Midbrain (tissue), 1 donor: ENCODE results near the gene TAF5.
A peak's percentile ranks its signal among the peaks of the same experiment; 100 is the strongest.
"Not testable (repeated sequence)": the region's sequence is repeated elsewhere in the genome, so short reads cannot be mapped to it uniquely, and the experiment has no call there.

ENCODE experiments used
- DNase-seq: peaks from one replicate; lab custom pipeline; 2025; lab: John Stamatoyannopoulos, UW

Gene TAF5

DNA sequence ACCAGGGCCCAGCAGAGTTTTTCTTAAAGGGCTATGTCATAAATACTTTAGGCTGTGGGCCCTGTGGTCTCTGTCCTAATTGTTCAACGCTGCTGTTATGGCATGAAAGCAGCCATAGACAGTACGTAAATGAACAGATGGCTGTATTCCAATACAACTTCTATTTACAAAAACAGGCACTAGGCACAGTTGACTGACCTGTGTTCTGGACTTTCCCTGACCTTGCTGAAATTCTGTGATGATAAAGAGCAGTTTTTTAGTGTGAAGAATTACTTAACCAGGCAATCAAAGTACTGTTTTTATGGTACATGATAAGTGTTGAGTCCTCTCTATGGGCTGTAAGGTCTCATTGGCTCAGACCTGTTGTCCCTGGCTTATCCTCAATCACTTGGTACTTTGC lies 45.8 kb downstream of the TAF5 start:
- no peak for DNase-seq

- no peak for DNase-seq
Observed at GRCh38 chr10:103415581-103415980, 47.8 kb downstream of the TAF5 start.

- DNase-seq, result peak; percentile 44
Observed at GRCh38 chr10:103416436-103417147, 48.8 kb downstream of the TAF5 start.

DNA sequence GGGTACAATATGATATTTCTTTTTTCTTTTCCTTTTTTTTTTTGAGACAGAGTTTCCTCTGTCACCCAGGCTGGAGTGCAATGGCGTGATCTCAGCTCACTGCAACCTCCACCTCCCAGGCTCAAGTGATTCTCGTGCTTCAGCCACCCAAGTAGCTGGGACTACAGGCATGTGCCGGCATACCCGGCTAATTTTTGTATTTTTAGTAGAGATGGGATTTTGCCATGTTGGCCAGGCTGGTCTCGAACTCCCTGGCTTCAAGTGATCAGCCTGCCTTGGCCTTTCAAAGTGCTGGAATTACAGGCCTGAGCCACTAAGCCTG lies 49.3 kb downstream of the TAF5 start:
- DNase-seq, result not testable (repeated sequence)

GRCh38 chr10:103417601-103418000 lies 49.8 kb downstream of the TAF5 start:
- no peak for DNase-seq

- DNase-seq, result no peak
Observed at GRCh38 chr10:103419101-103419500, 51.3 kb downstream of the TAF5 start.

GRCh38 chr10:103423748-103424147 lies 56.0 kb downstream of the TAF5 start:
- DNase-seq, result no peak

DNA sequence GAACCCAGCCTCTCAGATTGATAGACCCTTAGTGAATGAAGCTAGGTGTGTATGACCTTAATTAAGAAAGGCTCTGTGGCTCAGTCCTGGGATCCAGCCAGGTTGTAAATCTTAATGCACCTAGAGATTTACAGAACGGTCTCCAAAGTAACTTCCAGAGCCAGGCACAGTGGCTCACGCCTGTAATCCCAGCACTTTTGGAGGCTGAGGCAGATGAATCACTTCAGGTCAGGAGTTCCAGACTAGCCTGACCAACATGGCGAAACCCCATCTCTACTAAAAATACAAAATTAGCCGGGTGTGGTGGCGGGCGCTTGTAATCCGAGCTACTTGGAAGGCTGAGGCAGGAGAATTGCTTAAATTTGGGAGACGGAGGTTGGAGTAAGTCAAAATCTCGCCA lies 60.1 kb downstream of the TAF5 start:
- no peak for DNase-seq

DNA sequence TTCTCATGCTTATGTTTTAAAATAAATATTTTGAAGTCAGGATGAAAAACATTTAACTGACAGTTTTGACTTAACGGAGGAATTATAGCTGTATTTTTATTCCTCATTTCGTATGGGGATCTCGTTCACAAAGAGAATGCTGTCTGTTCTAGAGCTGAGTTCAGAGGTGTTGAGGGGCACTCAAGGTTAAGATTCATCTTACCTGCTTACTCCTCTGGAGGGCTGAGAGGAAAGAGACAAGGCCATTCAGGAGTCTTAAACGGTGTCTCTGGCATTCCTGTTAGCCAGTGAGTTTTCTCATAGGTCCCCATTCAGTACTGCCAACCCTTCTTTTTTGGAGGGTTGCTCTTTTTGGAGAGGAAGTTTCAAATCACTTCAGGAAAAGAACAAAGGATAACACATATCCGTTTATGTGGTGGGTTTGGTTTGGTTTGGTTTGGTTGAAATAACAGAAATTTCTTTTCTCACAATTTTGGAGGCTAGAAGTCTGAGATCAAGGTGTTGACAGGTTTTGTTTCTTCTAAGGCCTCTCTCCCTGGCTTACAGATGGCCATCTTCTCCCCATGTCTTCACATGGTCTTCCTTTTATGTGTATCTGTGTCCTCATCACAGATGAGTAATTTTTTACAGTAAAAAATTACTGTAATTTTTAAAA lies 61.3 kb downstream of the TAF5 start:
- DNase-seq, result no peak

DNA sequence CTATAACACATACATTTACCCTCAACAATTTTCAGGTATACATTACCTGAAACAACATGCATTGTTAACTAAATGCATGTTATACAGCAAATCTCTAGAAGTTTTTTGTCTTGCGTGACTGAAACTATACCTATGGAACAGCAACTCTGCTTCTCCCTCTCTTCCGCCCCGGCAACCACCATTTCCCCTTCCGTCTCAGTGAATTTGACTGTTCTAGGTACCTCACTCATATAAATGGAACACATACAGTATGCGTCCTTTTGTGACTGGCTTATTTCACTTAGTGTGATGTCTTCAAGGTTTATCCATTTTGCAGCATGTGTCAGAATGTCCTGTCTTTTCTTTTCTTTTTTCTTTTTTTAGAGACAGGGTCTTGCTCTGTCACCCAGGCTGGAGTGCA lies 61.9 kb downstream of the TAF5 start:
- DNase-seq, result no peak

DNA sequence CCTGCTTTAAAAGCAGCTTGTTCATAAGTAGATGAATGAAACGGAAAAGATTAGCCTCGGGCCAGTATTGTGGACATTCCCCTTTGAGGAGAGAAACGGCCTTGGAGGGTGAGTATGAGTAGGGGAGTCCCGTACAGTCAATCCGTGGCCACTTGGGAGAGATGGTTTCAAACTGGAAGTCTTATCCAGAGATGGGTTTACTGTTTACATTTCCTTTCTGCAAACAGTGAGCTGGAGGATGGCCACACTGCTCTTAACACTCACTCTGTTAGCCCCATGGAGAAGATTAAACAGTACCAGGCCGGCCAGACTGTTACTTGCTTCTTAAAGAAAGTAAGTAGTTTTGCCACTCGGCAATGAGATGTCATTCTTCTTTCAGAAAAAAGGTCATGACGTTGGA lies 64.1 kb downstream of the TAF5 start:
- DNase-seq, result no peak

GRCh38 chr10:103433858-103434257 lies 66.1 kb downstream of the TAF5 start:
- DNase-seq, result no peak
